GM19043 (cell line): Measurements from ENCODE around the gene NKIRAS2.
"Not testable (repeated sequence)": the region's sequence is repeated elsewhere in the genome, so short reads cannot be mapped to it uniquely, and the experiment has no call there.

Experiments
- ATAC-seq: cut with Tn5 transposase; IDR thresholded peaks from one replicate; pipeline ENCODE4 v1.9.1; 2021; ENCODE audit warnings: low read depth; ENCODE audit not compliant: unreplicated experiment

NKIRAS2 gene

GRCh38 chr17:41996855-41997164 lies 23.1 kb upstream of the NKIRAS2 start:
- ATAC-seq, result no peak

GRCh38 chr17:41998497-41998896 lies 21.4 kb upstream of the NKIRAS2 start:
- no peak for ATAC-seq

- no peak for ATAC-seq
These were observed 19.3 kb upstream of the NKIRAS2 start for GRCh38 chr17:42000413-42001133.

- no peak for ATAC-seq
These were observed 18.2 kb upstream of the NKIRAS2 start for GRCh38 chr17:42001729-42002128.

- no peak for ATAC-seq
These were observed 17.6 kb upstream of the NKIRAS2 start for GRCh38 chr17:42002175-42002791.

GRCh38 chr17:42002792-42003301 lies 17.0 kb upstream of the NKIRAS2 start:
- ATAC-seq, result no peak

GRCh38 chr17:42005166-42005565 lies 14.7 kb upstream of the NKIRAS2 start:
- ATAC-seq, result no peak

- no peak for ATAC-seq
These were observed 10.7 kb upstream of the NKIRAS2 start for GRCh38 chr17:42009170-42009569.

GRCh38 chr17:42010266-42010680 lies 9.6 kb upstream of the NKIRAS2 start:
- ATAC-seq, result not testable (repeated sequence)

- no peak for ATAC-seq
These were observed 8.9 kb upstream of the NKIRAS2 start for GRCh38 chr17:42010898-42011516.

- not testable (repeated sequence) for ATAC-seq
These were observed 7.5 kb upstream of the NKIRAS2 start for GRCh38 chr17:42012363-42012762.

- not testable (repeated sequence) for ATAC-seq
These were observed 6.2 kb upstream of the NKIRAS2 start for GRCh38 chr17:42013740-42014139.

GRCh38 chr17:42016411-42016831 lies 3.5 kb upstream of the NKIRAS2 start:
- ATAC-seq, result no peak

GRCh38 chr17:42016941-42017865 lies 2.7 kb upstream of the NKIRAS2 start, which contains the start of gene DNAJC7:
TSS of gene DNAJC7 (minus strand) at chr17:42017439. CDS start at chr17:42017416, 23 bp downstream.
- ATAC-seq, result peak; percentile 82

- ATAC-seq, result no peak
These were observed 2.1 kb upstream of the NKIRAS2 start for GRCh38 chr17:42017866-42018200.

GRCh38 chr17:42018339-42018738 lies 1.6 kb upstream of the NKIRAS2 start:
- no peak for ATAC-seq

- no peak for ATAC-seq
These were observed 902 bp upstream of the NKIRAS2 start for GRCh38 chr17:42018988-42019387.

- ATAC-seq, result not testable (repeated sequence)
These were observed 955 bp downstream of the NKIRAS2 start for GRCh38 chr17:42020845-42021244.

GRCh38 chr17:42023524-42024349 lies 3.8 kb downstream of the NKIRAS2 start:
- no peak for ATAC-seq

GRCh38 chr17:42025191-42025579 lies 5.3 kb downstream of the NKIRAS2 start:
- no peak for ATAC-seq
